PFSK-1 (cell line): ENCODE measurements around the gene EGFL8.

ENCODE experiments used
- POLR2AphosphoS5 ChIP-seq: IDR thresholded peaks from 2 replicates; pipeline ENCODE4 v1.6.1; 2012; ENCODE audit warnings: low read depth, mild to moderate bottlenecking, control low read depth, low read length, moderate library complexity
- REST ChIP-seq, 2 experiments: IDR thresholded peaks; 2 replicates each; pipeline versions ENCODE4 v1.6.1 to v1.8.0; 2011 to 2012; ENCODE audit warnings: low read depth in 2 of 2, low read length in 2 of 2, control low read depth in 1 of 2, inconsistent platforms in 1 of 2, mild to moderate bottlenecking in 1 of 2, moderate library complexity in 1 of 2; ENCODE audit not compliant: insufficient read depth in 1 of 2
- SIN3A ChIP-seq: IDR thresholded peaks from 2 replicates; pipeline ENCODE4 v1.6.1; 2012; ENCODE audit warnings: mild to moderate bottlenecking, low read length, moderate library complexity, borderline replicate concordance; ENCODE audit not compliant: insufficient read depth
- TAF1 ChIP-seq: IDR thresholded peaks from 2 replicates; pipeline ENCODE4 v1.6.1; 2012; ENCODE audit warnings: low read length, control low read depth, borderline replicate concordance; ENCODE audit not compliant: insufficient read depth

DNA sequence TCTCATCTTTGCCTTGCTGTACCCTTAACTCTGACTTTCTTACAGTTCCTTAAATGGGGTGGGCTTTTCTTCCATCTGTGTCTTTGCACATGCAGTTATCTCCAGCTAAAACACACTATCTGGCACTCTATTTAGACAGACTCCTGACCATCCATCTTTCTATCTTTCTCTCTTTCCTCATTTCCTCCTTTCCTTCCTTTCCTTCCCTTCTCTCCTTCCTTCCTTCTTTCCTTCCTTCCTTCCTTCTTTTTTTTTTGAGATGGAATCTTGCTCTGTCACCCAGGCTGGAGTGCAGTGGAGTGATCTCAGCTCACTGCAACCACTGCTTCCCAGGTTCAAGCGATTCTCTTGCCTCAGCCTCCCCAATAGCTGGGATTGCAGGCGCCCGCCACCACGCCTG is 51.2 kb downstream of the EGFL8 start:
- TF ChIP-seq POLR2AphosphoS5 (no peak), SIN3A (no peak), TAF1 (no peak), REST (IDR thresholded peaks at IDR 0.05; ENCODE audit: insufficient read depth in 1 of 2, low read depth in 2 of 2, low read length in 2 of 2) (no peak)
